ENCODE measurements around the gene MDP1. TPM values are rescaled to one million over a fixed set of nuclear protein-coding genes. Genes with fewer than 3 reads are reported as not detected.

MDP1 gene
- total RNA-seq, 1 donor = 14.8 TPM

DNA sequence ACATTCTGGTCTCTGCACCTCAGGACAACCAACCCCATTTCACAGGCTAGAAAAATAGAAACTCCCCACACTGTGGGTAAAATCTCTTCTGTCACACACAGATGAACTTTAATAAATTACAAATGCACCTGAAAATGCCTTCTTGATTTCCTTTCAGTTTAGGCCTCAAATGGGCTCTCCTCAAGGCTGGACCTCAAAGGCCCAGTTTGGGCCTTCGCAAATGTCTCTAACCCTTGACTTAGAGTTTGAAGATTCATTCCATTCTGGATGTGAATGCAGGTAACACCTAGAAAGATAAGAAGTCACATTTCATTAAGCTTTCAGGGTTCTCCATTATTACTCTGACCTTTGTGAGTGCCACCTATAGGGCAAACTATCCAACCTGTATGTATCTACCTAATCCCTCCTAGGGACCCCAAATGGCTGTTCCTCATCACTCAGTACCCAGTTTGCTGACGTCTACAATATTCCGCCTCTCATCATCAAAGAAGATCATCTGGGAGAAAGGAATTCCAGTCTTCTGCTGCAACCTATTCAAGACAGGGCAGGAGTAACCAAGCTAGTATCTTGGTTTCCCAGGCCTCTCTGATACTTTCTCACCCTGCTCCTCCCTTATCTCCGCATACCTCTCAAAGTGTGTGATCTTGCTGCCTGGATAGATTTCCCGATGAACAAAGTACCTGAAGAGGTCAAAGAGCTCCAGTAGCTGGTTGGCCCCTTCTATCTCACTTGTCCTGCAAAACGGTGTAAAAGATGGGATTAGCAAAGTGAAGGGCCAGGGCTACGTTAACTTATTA, 1.8 kb downstream of the MDP1 start:
- DNase-seq (ENCODE audit: insufficient read length, low spot score, missing footprints) = no peak
- Histone ChIP-seq H3K9me3 (ENCODE audit: low read depth, low read length) (no peaks in the 10 kb centered on the region), H4K20me1 (ENCODE audit: insufficient read depth, low read length) (no peaks in the 10 kb centered on the region), H2AFZ (ENCODE audit: low read length) (peak overlapping the region; percentile 78), H3K27me3 (ENCODE audit: insufficient read depth, low read length) (no peaks in the 10 kb centered on the region), H3K4me3 (ENCODE audit: insufficient read depth, low read length) (peak overlapping the region; percentile 84), H3K36me3 (ENCODE audit: insufficient read depth, low read length) (peaks cover 36% of the 10 kb centered on the region), H3K4me2 (ENCODE audit: insufficient read depth, low read length) (peak overlapping the region; percentile 88), H3K79me2 (ENCODE audit: insufficient read depth, low read length) (peaks cover 22% of the 10 kb centered on the region), H3K4me1 (ENCODE audit: insufficient read depth, low read length) (peaks cover 12% of the 10 kb centered on the region), H3K27ac (ENCODE audit: low read depth, low read length) (peak overlapping the region; percentile 96)
- TF ChIP-seq, protein P1, sequence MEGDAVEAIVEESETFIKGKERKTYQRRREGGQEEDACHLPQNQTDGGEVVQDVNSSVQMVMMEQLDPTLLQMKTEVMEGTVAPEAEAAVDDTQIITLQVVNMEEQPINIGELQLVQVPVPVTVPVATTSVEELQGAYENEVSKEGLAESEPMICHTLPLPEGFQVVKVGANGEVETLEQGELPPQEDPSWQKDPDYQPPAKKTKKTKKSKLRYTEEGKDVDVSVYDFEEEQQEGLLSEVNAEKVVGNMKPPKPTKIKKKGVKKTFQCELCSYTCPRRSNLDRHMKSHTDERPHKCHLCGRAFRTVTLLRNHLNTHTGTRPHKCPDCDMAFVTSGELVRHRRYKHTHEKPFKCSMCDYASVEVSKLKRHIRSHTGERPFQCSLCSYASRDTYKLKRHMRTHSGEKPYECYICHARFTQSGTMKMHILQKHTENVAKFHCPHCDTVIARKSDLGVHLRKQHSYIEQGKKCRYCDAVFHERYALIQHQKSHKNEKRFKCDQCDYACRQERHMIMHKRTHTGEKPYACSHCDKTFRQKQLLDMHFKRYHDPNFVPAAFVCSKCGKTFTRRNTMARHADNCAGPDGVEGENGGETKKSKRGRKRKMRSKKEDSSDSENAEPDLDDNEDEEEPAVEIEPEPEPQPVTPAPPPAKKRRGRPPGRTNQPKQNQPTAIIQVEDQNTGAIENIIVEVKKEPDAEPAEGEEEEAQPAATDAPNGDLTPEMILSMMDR (IDR thresholded peaks at IDR 0.05; ENCODE audit: extremely low read depth, low read depth, low read length) = no peak

GRCh38 chr14:24212924-24213865, 2.7 kb downstream of the MDP1 start, which contains the start of gene CHMP4A:
CHMP4A (minus strand) TSS chr14:24213488; CDS start chr14:24213439, 49 bp downstream.
- peak within 1 kb of the TSS; percentile 84 for H3K4me3 ChIP-seq (ENCODE audit: insufficient read depth, low read length)
- H3K27ac ChIP-seq (ENCODE audit: low read depth, low read length) = peak within 1 kb of the TSS; percentile 96
- H3K27me3 ChIP-seq (ENCODE audit: insufficient read depth, low read length) = no peaks in the 10 kb centered on the region
- H3K4me2 ChIP-seq (ENCODE audit: insufficient read depth, low read length) = peak within 1 kb of the TSS; percentile 88
- DNase-seq (ENCODE audit: insufficient read length, low spot score, missing footprints) = peak; percentile 98
- H3K36me3 ChIP-seq (ENCODE audit: insufficient read depth, low read length) = peaks cover 40% of the 10 kb centered on the region
- H3K9me3 ChIP-seq (ENCODE audit: low read depth, low read length) = no peaks in the 10 kb centered on the region
- no peaks in the 10 kb centered on the region for H4K20me1 ChIP-seq (ENCODE audit: insufficient read depth, low read length)
- peaks cover 19% of the 10 kb centered on the region for H3K79me2 ChIP-seq (ENCODE audit: insufficient read depth, low read length)
- H2AFZ ChIP-seq (ENCODE audit: low read length) = peak within 1 kb of the TSS; percentile 78
- peaks cover 12% of the 10 kb centered on the region for H3K4me1 ChIP-seq (ENCODE audit: insufficient read depth, low read length)
- TF ChIP-seq, protein P1 (IDR thresholded peaks at IDR 0.05; ENCODE audit: extremely low read depth, low read depth, low read length) = no peak

- no peak overlapping the region for H2AFZ ChIP-seq (ENCODE audit: low read length)
- TF ChIP-seq, protein P1 (IDR thresholded peaks at IDR 0.05; ENCODE audit: extremely low read depth, low read depth, low read length) = no peak
- no peak overlapping the region for H3K27ac ChIP-seq (ENCODE audit: low read depth, low read length)
- H3K79me2 ChIP-seq (ENCODE audit: insufficient read depth, low read length) = peaks cover 24% of the 10 kb centered on the region
- peaks cover 47% of the 10 kb centered on the region for H3K36me3 ChIP-seq (ENCODE audit: insufficient read depth, low read length)
- no peak overlapping the region for H3K4me2 ChIP-seq (ENCODE audit: insufficient read depth, low read length)
- DNase-seq (ENCODE audit: insufficient read length, low spot score, missing footprints) = no peak
- H3K4me1 ChIP-seq (ENCODE audit: insufficient read depth, low read length) = peaks cover 12% of the 10 kb centered on the region
- H3K4me3 ChIP-seq (ENCODE audit: insufficient read depth, low read length) = no peak overlapping the region
- H3K9me3 ChIP-seq (ENCODE audit: low read depth, low read length) = no peaks in the 10 kb centered on the region
- no peaks in the 10 kb centered on the region for H3K27me3 ChIP-seq (ENCODE audit: insufficient read depth, low read length)
- no peaks in the 10 kb centered on the region for H4K20me1 ChIP-seq (ENCODE audit: insufficient read depth, low read length)
These were observed 4.6 kb downstream of the MDP1 start for GRCh38 chr14:24211311-24211710.

Data from osteoblast (primary cell).